HEK293T (cell line): ENCODE results near the gene DLX1.
"Not testable (repeated sequence)": the region's sequence is repeated elsewhere in the genome, so short reads cannot be mapped to it uniquely, and the experiment has no call there.

Source experiments
- CTCF ChIA-PET: fragments of 350-600 bp; formaldehyde crosslinking; extraction: SDS; loops from one replicate; lab custom pipeline; 2021; ENCODE audit warnings: antibody characterized with exemption, inconsistent platforms; lab: Yijun Ruan, JAX
- POLR2A ChIA-PET: fragments of 350-600 bp; formaldehyde crosslinking; extraction: SDS; loops from one replicate; lab custom pipeline; 2020; ENCODE audit warnings: antibody characterized with exemption, inconsistent platforms; lab: Yijun Ruan, JAX
- DNase-seq: peaks from one replicate; pipeline ENCODE4 v3.0.0; 2012; ENCODE audit warnings: mixed read lengths; ENCODE audit errors: extremely low spot score
- ARNT ChIP-seq: fragments of 450-650 bp; IDR thresholded peaks from 2 replicates; pipeline ENCODE4 v1.6.1; 2017; ENCODE audit warnings: mild to moderate bottlenecking
- BHLHE40 ChIP-seq: fragments of 450-650 bp; IDR thresholded peaks from 2 replicates; pipeline ENCODE4 v1.6.1; 2016; ENCODE audit warnings: mild to moderate bottlenecking, moderate library complexity, borderline replicate concordance
- CTBP1 ChIP-seq: fragments of 450-650 bp; IDR thresholded peaks from 2 replicates; pipeline ENCODE4 v1.6.1; 2016; ENCODE audit warnings: borderline replicate concordance
- ELF4 ChIP-seq: fragments of 450-650 bp; IDR thresholded peaks from 2 replicates; pipeline ENCODE4 v1.6.1; 2017; ENCODE audit warnings: antibody characterized with exemption
- FOXA1 ChIP-seq: fragments of 450-650 bp; IDR thresholded peaks from 2 replicates; pipeline ENCODE4 v1.6.1; 2016; ENCODE audit warnings: mild to moderate bottlenecking
- FOXK2 ChIP-seq: fragments of 450-650 bp; IDR thresholded peaks from 2 replicates; pipeline ENCODE4 v1.6.1; 2016; ENCODE audit warnings: mild to moderate bottlenecking
- FOXM1 ChIP-seq: fragments of 450-650 bp; IDR thresholded peaks from 2 replicates; pipeline ENCODE4 v1.6.1; 2017; ENCODE audit warnings: mild to moderate bottlenecking, borderline replicate concordance
- HDGF ChIP-seq: fragments of 450-650 bp; IDR thresholded peaks from 2 replicates; pipeline ENCODE4 v1.6.1; 2017; ENCODE audit warnings: antibody characterized with exemption, borderline replicate concordance
- L3MBTL2 ChIP-seq: fragments of 450-650 bp; conservative IDR thresholded peaks from 2 replicates; pipeline ENCODE4 v1.6.1; 2016; ENCODE audit warnings: mild to moderate bottlenecking
- LEF1 ChIP-seq: fragments of 450-650 bp; IDR thresholded peaks from 2 replicates; pipeline ENCODE4 v1.6.1; 2017; ENCODE audit warnings: mild to moderate bottlenecking, borderline replicate concordance
- NFRKB ChIP-seq: fragments of 450-650 bp; IDR thresholded peaks from 2 replicates; pipeline ENCODE4 v1.6.1; 2016; ENCODE audit warnings: mild to moderate bottlenecking, moderate library complexity
- SP1 ChIP-seq: fragments of 450-650 bp; IDR thresholded peaks from 2 replicates; pipeline ENCODE4 v1.6.1; 2017
- SUZ12 ChIP-seq: fragments of 450-650 bp; IDR thresholded peaks from 2 replicates; pipeline ENCODE4 v1.6.1; 2016; ENCODE audit warnings: mild to moderate bottlenecking
- TARDBP ChIP-seq: fragments of 450-650 bp; IDR thresholded peaks from 2 replicates; pipeline ENCODE4 v1.6.1; 2016
- ZNF384 ChIP-seq: fragments of 450-650 bp; IDR thresholded peaks from 2 replicates; pipeline ENCODE4 v1.6.1; 2016
- TF ChIP-seq, protein P1 (sequence below): fragments of 450-650 bp; IDR thresholded peaks from 2 replicates; pipeline ENCODE4 v1.6.1; 2016

The DLX1 gene

GRCh38 chr2:172108587-172108930 is 23.3 kb downstream of the DLX1 start:
- ChIA-PET POLR2A (no interaction called here), CTCF (no interaction called here)
- DNase-seq, result no peak
- TF ChIP-seq TARDBP, result no peak
- TF ChIP-seq NFRKB, result no peak
- TF ChIP-seq FOXA1, result no peak
- no peak for TF ChIP-seq ELF4
- no peak for TF ChIP-seq LEF1
- TF ChIP-seq SP1, result no peak
- TF ChIP-seq CTBP1, result no peak
- TF ChIP-seq ARNT, result no peak
- no peak for TF ChIP-seq BHLHE40
- TF ChIP-seq, protein P1, sequence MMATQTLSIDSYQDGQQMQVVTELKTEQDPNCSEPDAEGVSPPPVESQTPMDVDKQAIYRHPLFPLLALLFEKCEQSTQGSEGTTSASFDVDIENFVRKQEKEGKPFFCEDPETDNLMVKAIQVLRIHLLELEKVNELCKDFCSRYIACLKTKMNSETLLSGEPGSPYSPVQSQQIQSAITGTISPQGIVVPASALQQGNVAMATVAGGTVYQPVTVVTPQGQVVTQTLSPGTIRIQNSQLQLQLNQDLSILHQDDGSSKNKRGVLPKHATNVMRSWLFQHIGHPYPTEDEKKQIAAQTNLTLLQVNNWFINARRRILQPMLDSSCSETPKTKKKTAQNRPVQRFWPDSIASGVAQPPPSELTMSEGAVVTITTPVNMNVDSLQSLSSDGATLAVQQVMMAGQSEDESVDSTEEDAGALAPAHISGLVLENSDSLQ, result no peak
- no peak for TF ChIP-seq FOXK2
- TF ChIP-seq SUZ12, result no peak
- no peak for TF ChIP-seq L3MBTL2
- no peak for TF ChIP-seq FOXM1
- TF ChIP-seq HDGF, result no peak
- TF ChIP-seq ZNF384, result no peak

DNA sequence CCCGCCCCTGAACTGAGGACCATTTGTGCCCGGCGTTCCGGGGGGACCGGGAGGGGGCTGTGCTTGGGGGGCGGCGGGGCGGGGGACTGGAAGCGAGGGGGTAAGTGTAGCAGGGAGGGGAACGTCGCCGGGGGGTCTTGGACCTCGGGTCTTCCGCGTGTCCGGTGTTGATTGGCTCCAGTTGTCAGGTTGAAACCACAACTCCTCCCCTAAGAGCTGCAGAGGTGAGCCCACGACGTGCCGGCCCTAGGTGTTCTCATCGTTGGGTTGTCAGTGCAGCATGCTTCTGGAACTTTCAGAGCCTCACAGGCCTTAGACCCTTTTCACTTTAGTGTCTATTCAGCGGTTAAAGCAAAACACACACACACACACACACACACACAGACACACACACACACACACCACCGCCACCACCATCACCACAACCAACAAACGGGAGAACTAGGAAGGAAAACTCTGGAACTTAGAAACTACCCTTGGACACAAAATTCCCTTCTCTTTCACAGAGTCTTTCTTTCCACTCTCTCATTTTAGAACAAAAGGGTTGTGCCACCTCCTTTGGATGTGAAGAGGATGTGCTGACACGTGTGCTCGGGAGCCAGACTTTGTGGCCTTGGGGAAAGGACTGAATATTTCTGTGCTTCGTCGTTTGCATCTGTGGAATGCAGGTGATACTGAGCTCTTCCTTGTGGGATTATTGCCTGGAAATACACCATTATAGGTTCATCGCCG is 24.1 kb downstream of the DLX1 start:
- POLR2A ChIA-PET, result no interaction called here
- no peak for DNase-seq
- TF ChIP-seq LEF1 (no peak), HDGF (no peak), SP1 (no peak), FOXK2 (no peak), L3MBTL2 (no peak), CTBP1 (no peak), FOXM1 (no peak)
- CTCF ChIA-PET, result no interaction called here

DNA sequence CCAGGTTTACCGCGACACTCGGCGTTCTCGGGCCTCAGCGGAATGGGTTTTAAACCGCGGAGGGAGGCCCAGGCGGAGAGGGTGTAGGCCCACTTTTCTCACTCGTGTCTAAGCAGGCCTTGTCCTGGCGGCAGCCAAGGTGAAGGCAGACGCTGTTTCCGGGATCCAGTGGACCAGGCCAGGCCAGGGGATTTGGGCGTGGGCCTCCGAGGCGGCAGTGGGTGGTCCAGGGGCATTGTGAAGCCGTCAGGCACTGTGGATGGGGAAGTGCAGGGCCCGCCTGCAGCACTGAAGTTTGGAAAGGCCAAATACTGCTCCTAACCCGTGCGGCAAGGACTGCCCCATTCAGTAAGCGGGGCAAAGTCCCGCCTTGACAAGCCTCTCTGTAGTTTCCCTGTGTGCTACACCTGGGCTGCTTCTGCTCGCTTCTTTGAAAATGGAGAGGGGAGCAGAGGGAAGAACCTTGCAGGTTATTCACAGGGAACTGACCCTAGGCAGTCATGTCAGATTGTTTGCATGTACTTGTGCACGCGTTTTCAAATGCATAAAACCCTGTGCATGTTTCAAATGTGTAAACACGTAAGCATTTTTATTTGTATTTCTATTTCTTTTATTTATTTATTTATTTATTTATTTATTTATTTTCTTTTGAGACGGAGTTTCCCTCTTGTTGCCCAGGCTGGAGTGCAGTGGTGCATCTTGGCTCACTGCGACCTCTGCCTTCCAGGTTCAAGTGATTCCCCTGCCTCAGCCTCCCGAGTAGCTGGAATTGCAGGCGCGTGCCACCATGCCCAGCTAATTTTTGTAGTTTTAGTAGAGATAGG is 24.9 kb downstream of the DLX1 start:
- TF ChIP-seq FOXK2 (no peak), FOXM1 (no peak), LEF1 (no peak), SUZ12 (no peak), ZNF384 (no peak), ARNT (no peak), CTBP1 (no peak), ELF4 (no peak), HDGF (no peak)
- TF ChIP-seq, protein P1, result no peak
- DNase-seq, result no peak
- ChIA-PET POLR2A (no interaction called here), CTCF (no interaction called here)

- TF ChIP-seq, protein P1, result 0 out of 2 replicates have a peak, but pooled peaks have one; percentile 1
- no peak for TF ChIP-seq FOXA1
- TF ChIP-seq NFRKB, result no peak
- TF ChIP-seq L3MBTL2, result no peak
- TF ChIP-seq ARNT, result no peak
- no peak for TF ChIP-seq SUZ12
- no peak for TF ChIP-seq CTBP1
- no peak for TF ChIP-seq FOXM1
- ChIA-PET CTCF (interaction anchor here (0.6 to 1.9 kb wide), 13 partner anchors 9 to 518 kb away, joined by 3 to 10 read pairs (median 4); no protein-coding TSS in a partner anchor), POLR2A (interaction anchor here (1.7 kb wide), 1 partner anchor 18 kb away, joined by 3 read pairs; no protein-coding TSS in a partner anchor)
- no peak for DNase-seq
Measured at GRCh38 chr2:172113617-172114016, 28.3 kb downstream of the DLX1 start.

DNA sequence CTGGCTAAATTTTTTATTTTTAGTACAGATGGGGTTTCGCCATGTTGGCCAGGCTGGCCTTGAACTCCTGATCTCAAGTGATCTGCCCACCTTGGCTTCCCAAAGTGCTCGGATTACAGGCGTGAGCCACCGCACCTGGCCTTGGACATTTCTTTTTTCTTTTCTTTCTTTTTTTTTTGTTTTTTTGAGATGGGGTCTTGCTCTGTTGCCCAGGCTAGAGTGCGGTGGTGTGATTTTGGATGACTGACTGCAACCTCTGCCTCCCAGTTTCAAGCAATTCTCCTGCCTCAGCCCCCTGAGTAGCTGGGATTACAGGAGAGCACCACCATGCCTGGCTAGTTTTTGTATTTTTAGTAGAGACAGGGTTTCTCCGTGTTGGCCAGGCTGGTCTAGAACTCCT is 28.9 kb downstream of the DLX1 start:
- DNase-seq, POLR2A ChIA-PET: not testable (repeated sequence)
- CTCF ChIA-PET, result interaction anchor here (0.6 to 1.9 kb wide), 12 partner anchors 9 to 569 kb away, joined by 3 to 10 read pairs (median 3); no protein-coding TSS in a partner anchor

- CTCF ChIA-PET, result interaction anchor here (0.6 to 0.7 kb wide), 3 partner anchors 171 to 570 kb away, joined by 3 read pairs; no protein-coding TSS in a partner anchor
- POLR2A ChIA-PET, result no interaction called here
Measured at GRCh38 chr2:172114579-172114978, 29.3 kb downstream of the DLX1 start.

More at GRCh38 chr2:172114579-172114978, 29.3 kb downstream of the DLX1 start:
- DNase-seq, result no peak
- TF ChIP-seq TARDBP, result no peak
- no peak for TF ChIP-seq FOXK2
- no peak for TF ChIP-seq BHLHE40
- TF ChIP-seq NFRKB, result no peak
- no peak for TF ChIP-seq LEF1
- no peak for TF ChIP-seq SP1
- no peak for TF ChIP-seq CTBP1
- TF ChIP-seq ELF4, result no peak
